Measurements from ENCODE around the gene ATP8A1.

The ATP8A1 gene

GRCh38 chr4:42626629-42627146, 30.2 kb downstream of the ATP8A1 start:
- DNase-seq (ENCODE audit: low read depth in 2 of 2), result no peak

GRCh38 chr4:42625329-42625728, 31.6 kb downstream of the ATP8A1 start:
- no peak for DNase-seq (ENCODE audit: low read depth in 2 of 2)

GRCh38 chr4:42624551-42624950, 32.4 kb downstream of the ATP8A1 start:
- DNase-seq (ENCODE audit: low read depth in 2 of 2), result no peak

- DNase-seq (ENCODE audit: low read depth in 2 of 2), result no peak
Measured at GRCh38 chr4:42618023-42618422, 38.9 kb downstream of the ATP8A1 start.

- no peak for DNase-seq (ENCODE audit: low read depth in 2 of 2)
Measured at GRCh38 chr4:42617030-42617429, 39.9 kb downstream of the ATP8A1 start.

- no peak for DNase-seq (ENCODE audit: low read depth in 2 of 2)
Measured at GRCh38 chr4:42616572-42616971, 40.3 kb downstream of the ATP8A1 start.

- DNase-seq (ENCODE audit: low read depth in 2 of 2), result no peak
Measured at GRCh38 chr4:42615131-42615763, 41.7 kb downstream of the ATP8A1 start.

GRCh38 chr4:42612898-42613297, 44.0 kb downstream of the ATP8A1 start:
- DNase-seq (ENCODE audit: low read depth in 2 of 2), result no peak

GRCh38 chr4:42610941-42611340, 46.0 kb downstream of the ATP8A1 start:
- no peak for DNase-seq (ENCODE audit: low read depth in 2 of 2)

GRCh38 chr4:42609051-42609450, 47.9 kb downstream of the ATP8A1 start:
- no peak for DNase-seq (ENCODE audit: low read depth in 2 of 2)

- no peak for DNase-seq (ENCODE audit: low read depth in 2 of 2)
Measured at GRCh38 chr4:42608551-42608950, 48.4 kb downstream of the ATP8A1 start.

- no peak for DNase-seq (ENCODE audit: low read depth in 2 of 2)
Measured at GRCh38 chr4:42607011-42607726, 49.7 kb downstream of the ATP8A1 start.

GRCh38 chr4:42605264-42605663, 51.6 kb downstream of the ATP8A1 start:
- no peak for DNase-seq (ENCODE audit: low read depth in 2 of 2)

- no peak for DNase-seq (ENCODE audit: low read depth in 2 of 2)
Measured at GRCh38 chr4:42603862-42604261, 53.0 kb downstream of the ATP8A1 start.

GRCh38 chr4:42600578-42600977, 56.3 kb downstream of the ATP8A1 start:
- DNase-seq (ENCODE audit: low read depth in 2 of 2), result no peak

- DNase-seq (ENCODE audit: low read depth in 2 of 2), result no peak
Measured at GRCh38 chr4:42596918-42597317, 60.0 kb downstream of the ATP8A1 start.

GRCh38 chr4:42594888-42595287, 62.0 kb downstream of the ATP8A1 start:
- no peak for DNase-seq (ENCODE audit: low read depth in 2 of 2)

GRCh38 chr4:42588909-42589308, 68.0 kb downstream of the ATP8A1 start:
- no peak for DNase-seq (ENCODE audit: low read depth in 2 of 2)

- DNase-seq (ENCODE audit: low read depth in 2 of 2), result no peak
Measured at GRCh38 chr4:42586775-42587174, 70.1 kb downstream of the ATP8A1 start.

GRCh38 chr4:42579903-42580302, 77.0 kb downstream of the ATP8A1 start:
- no peak for DNase-seq (ENCODE audit: low read depth in 2 of 2)

GRCh38 chr4:42578187-42578586, 78.7 kb downstream of the ATP8A1 start:
- DNase-seq (ENCODE audit: low read depth in 2 of 2), result no peak

- no peak for DNase-seq (ENCODE audit: low read depth in 2 of 2)
Measured at GRCh38 chr4:42574870-42575430, 82.0 kb downstream of the ATP8A1 start.

GRCh38 chr4:42573249-42573648, 83.7 kb downstream of the ATP8A1 start:
- no peak for DNase-seq (ENCODE audit: low read depth in 2 of 2)
